Stimulated activated effector memory CD8-positive, alpha-beta T cell treated with anti-CD3 and anti-CD28 coated beads, Interleukin-12 subunit alpha, Interleukin-12 subunit beta, amount 100 ng/mL, for 72 hours (primary cell): ENCODE data around the gene HAUS3.

Source experiments
- ATAC-seq: fragments of 150-1000 bp; cut with Tn5 transposase; 2 replicates; pipeline ENCODE4 v1.10.0; 2021
- DNase-seq, 2 donors: peaks; one replicate each; pipeline ENCODE4 v3.0.0; 2021 to 2022; ENCODE audit warnings: low spot score in 2 of 2
- H3K27ac Mint-ChIP-seq: one replicate; pipeline ENCODE4 v1.8.0; 2022; ENCODE audit warnings: mild to moderate bottlenecking, mixed read lengths
- H3K36me3 Mint-ChIP-seq: one replicate; pipeline ENCODE4 v1.8.0; 2022; ENCODE audit warnings: mild to moderate bottlenecking, mixed read lengths
- H3K4me1 Mint-ChIP-seq: one replicate; pipeline ENCODE4 v1.8.0; 2022; ENCODE audit warnings: mixed read lengths
- H3K4me3 Mint-ChIP-seq: one replicate; pipeline ENCODE4 v1.8.0; 2022; ENCODE audit warnings: mild to moderate bottlenecking, mixed read lengths
- H3K9me3 Mint-ChIP-seq: one replicate; pipeline ENCODE4 v1.8.0; 2022; ENCODE audit warnings: mixed read lengths

The HAUS3 gene

GRCh38 chr4:2251795-2252529 lies 10.0 kb upstream of the HAUS3 start:
- peak overlapping the region; percentile 69 for H3K27ac Mint-ChIP-seq
- H3K9me3 Mint-ChIP-seq = no peaks in the 10 kb centered on the region
- DNase-seq (no peak), ATAC-seq (no peak)
- H3K4me1 Mint-ChIP-seq = peaks cover 8% of the 10 kb centered on the region
- H3K36me3 Mint-ChIP-seq = peaks cover 15% of the 10 kb centered on the region
- no peak overlapping the region for H3K4me3 Mint-ChIP-seq

DNA sequence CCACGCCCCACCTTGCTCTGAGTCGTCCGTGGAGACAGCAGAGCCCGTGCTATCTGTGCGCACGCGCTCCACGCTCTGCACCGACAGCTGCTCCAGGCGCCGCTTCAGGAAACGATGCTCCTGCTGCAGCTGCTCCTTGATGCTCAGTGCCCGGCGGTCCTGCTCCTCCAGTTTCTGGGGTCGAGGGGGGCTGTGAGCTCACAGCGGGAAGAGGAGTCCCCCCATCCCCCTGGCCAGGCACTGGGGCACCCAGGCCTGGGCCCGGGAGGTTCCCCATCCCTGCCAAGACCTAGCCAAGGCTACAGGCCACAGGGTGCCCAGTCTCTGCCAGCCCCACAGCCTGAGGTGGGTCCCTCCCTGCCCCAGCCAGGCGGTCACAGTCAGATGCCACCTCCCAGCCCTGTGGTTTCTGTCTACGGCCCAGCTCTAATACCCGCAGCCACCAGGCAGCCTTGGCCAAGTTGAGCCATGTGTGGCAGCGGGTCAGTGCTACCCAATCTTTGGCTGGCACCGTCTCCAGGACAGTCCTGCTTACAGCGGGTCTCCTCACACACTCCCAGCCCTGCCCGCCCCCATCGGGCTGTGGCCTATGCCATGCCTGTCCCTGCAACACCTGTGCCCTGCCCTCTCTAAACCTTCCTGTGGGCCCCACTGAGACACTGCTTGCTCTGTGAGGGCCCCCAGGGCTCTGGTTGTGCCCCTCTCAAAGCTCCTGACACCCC lies 9.3 kb upstream of the HAUS3 start:
- Mint-ChIP-seq H3K4me3 (no peak overlapping the region), H3K36me3 (peaks cover 15% of the 10 kb centered on the region), H3K27ac (peak overlapping the region; percentile 69), H3K9me3 (no peaks in the 10 kb centered on the region), H3K4me1 (peaks cover 5% of the 10 kb centered on the region)
- ATAC-seq (no peak), DNase-seq (no peak)

DNA sequence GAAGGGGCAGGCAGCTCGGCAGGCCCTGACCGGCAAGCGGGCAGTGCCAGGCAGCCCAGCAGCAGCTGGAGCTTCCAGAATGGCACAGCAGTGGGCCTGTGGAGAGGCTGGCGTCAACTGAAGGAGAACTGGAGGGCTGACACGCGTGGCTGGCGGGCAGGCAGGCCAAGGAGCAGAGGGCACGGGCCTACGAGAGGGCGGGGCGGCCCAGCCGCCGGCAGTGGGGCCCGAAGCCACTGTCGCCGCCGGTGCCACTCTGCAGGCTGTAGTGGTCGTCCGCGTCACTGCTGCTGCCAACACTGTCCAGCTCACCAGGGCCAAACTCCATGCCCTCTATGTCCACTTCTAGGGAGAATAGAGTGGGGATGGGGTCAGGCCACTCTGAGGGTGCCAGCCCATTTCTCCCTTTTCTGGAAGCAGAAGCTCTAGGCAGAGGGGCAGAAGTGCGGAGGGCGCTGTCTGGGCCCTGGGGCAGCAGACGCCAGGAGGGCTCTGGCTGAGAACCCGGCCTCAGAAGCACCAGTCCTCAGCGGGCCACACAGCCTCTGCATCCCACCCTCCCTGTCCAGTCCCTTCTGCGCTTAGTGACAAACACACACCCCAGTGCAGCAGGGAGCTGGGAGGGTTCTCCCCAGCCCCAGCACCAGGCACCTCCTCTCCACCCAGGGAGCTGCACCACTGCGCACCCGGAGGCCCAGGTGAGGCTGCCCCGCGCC lies 8.6 kb upstream of the HAUS3 start:
- DNase-seq = peak in 1 of 2 donors; percentile 47
- H3K4me3 Mint-ChIP-seq = no peak overlapping the region
- no peak overlapping the region for H3K27ac Mint-ChIP-seq
- H3K36me3 Mint-ChIP-seq = peaks cover 15% of the 10 kb centered on the region
- no peaks in the 10 kb centered on the region for H3K9me3 Mint-ChIP-seq
- ATAC-seq = no peak
- peaks cover 8% of the 10 kb centered on the region for H3K4me1 Mint-ChIP-seq

GRCh38 chr4:2249526-2250356 lies 7.8 kb upstream of the HAUS3 start:
- H3K9me3 Mint-ChIP-seq = no peaks in the 10 kb centered on the region
- ATAC-seq (no peak), DNase-seq (no peak)
- no peak overlapping the region for H3K4me3 Mint-ChIP-seq
- H3K36me3 Mint-ChIP-seq = peaks cover 14% of the 10 kb centered on the region
- peaks cover 15% of the 10 kb centered on the region for H3K4me1 Mint-ChIP-seq
- peak overlapping the region; percentile 26 for H3K27ac Mint-ChIP-seq

GRCh38 chr4:2248821-2249261 lies 6.9 kb upstream of the HAUS3 start:
- Mint-ChIP-seq H3K4me3 (no peak overlapping the region), H3K9me3 (no peaks in the 10 kb centered on the region)
- ATAC-seq = no peak

GRCh38 chr4:2248044-2248780 lies 6.3 kb upstream of the HAUS3 start:
- DNase-seq = peak in 1 of 2 donors; percentile 46

More at GRCh38 chr4:2248821-2249261, 6.9 kb upstream of the HAUS3 start:
- H3K27ac Mint-ChIP-seq = peak overlapping the region; percentile 26
- H3K4me1 Mint-ChIP-seq = peaks cover 19% of the 10 kb centered on the region
- peak in 1 of 2 donors; percentile 47 for DNase-seq
- H3K36me3 Mint-ChIP-seq = peaks cover 6% of the 10 kb centered on the region

DNA sequence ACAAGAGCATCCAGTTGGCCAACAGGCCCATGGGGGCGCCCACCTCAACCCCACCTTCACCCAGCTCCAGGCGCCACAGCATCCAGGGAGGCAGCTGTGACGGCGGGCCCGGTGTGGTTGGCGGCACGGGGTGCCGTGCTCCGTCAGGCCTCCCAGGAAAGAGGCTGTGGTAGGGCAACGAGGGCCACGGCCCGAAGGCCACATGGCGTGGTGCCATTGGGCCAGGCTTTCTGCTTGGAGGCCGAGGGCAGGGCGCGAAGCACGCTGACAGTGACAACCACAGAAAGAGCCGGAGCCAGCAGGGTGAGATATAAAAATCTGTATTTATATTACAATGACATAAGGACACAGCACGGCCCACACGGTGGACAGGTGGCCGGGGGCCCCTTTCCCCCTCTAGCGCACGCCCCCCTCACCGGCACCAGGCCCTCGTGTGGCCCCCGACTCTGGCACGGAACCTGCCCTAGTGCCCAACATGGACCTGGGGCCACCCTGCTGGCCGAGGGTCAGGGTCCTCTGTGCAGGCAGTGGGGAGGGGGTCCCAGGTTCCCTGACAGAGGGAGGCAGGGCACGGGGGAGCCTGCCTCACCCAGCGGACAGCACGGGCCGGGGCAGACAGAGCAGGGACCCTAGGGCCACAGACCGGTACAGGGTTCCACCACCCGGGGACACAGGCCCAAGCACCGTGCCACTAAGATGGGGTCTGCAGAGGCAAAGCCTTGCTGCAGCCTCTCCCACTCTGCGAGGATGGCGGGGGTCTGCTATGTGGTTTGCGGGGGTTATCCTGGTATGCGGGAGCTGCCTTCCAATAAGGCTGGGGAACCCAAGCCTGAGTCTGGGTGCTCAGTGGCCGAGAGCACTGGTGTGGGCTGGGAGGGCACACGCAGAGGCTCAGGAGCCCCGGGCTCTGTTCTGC lies 5.5 kb upstream of the HAUS3 start:
- H3K4me3 Mint-ChIP-seq = no peak overlapping the region
- peaks cover 22% of the 10 kb centered on the region for H3K4me1 Mint-ChIP-seq
- DNase-seq (peak; percentile 3 to 45), ATAC-seq (no peak)
- no peak overlapping the region for H3K27ac Mint-ChIP-seq
- no peaks in the 10 kb centered on the region for H3K9me3 Mint-ChIP-seq
- peaks cover 6% of the 10 kb centered on the region for H3K36me3 Mint-ChIP-seq

More at GRCh38 chr4:2248044-2248780, 6.3 kb upstream of the HAUS3 start:
- H3K4me3 Mint-ChIP-seq = no peak overlapping the region
- peak overlapping the region; percentile 26 for H3K27ac Mint-ChIP-seq
- peaks cover 6% of the 10 kb centered on the region for H3K36me3 Mint-ChIP-seq
- peaks cover 25% of the 10 kb centered on the region for H3K4me1 Mint-ChIP-seq
- no peak for ATAC-seq
- H3K9me3 Mint-ChIP-seq = no peaks in the 10 kb centered on the region

DNA sequence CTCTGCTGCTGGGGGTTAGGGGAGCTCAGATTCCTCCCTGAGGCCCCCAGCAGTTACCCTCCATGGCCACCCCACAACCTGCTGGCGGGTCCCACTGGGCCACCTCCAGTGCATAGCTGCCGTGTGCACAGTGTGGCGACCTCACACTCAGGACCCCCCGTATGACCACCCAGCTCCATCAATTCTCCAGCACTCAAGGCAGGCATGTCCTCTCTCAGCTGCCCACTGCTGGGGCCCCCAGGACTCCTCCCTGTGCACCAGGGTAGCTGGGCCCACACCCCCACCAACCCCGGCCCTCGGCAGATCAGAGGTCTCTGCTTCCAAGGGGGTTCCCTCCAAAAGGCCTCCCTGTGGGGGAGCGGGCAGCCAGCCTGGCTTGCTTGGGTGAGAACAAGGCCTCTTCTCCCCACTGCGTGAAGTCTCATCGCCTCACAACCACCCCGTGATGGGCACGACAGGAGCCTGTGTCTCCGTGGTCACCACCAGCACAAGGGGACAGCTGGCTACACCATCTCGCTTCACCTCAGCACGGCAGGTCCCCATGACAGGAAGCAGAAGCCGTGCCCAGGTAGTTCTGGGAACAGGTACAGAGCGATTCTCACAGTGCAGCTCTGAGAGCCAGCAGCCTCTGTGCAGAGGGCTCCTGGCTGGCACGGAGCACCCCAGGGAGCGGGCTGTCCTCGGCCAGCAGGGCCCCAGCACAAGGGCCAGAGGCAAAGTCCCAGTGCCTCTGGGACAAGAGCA lies 4.6 kb upstream of the HAUS3 start:
- Mint-ChIP-seq H3K9me3 (no peaks in the 10 kb centered on the region), H3K4me3 (no peak overlapping the region), H3K36me3 (peaks cover 12% of the 10 kb centered on the region), H3K4me1 (peaks cover 26% of the 10 kb centered on the region), H3K27ac (no peak overlapping the region)
- DNase-seq (peak in 1 of 2 donors; percentile 51), ATAC-seq (no peak)

DNA sequence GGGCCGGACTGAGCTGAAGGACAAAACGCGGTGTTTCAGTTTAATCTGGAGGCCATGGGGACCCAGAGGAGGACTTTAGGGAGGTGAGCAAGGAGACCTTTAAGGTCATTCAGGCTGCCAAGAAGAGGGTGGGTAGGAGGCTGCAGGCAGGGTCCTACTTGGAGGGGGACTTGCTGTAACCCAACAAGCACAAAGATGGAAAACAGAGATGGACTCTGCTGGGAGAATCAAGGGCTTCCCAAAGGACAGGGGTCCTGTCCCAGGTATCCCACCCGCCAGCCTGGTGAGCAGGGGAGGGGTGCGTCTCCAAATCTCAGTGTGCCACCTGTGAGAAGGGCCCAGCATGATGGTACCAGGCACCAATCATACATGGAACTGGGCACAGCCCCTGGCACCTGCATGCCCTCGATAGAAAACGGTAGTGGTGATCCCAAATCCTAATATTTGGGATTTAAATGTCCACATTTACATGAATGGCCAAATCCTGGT lies 3.9 kb upstream of the HAUS3 start:
- H3K4me1 Mint-ChIP-seq = peaks cover 28% of the 10 kb centered on the region
- H3K9me3 Mint-ChIP-seq = no peaks in the 10 kb centered on the region
- peaks cover 18% of the 10 kb centered on the region for H3K36me3 Mint-ChIP-seq
- DNase-seq (peak in 1 of 2 donors; percentile 47), ATAC-seq (no peak)
- H3K27ac Mint-ChIP-seq = peak overlapping the region; percentile 86
- H3K4me3 Mint-ChIP-seq = no peak overlapping the region

GRCh38 chr4:2245057-2245786 lies 3.3 kb upstream of the HAUS3 start:
- Mint-ChIP-seq H3K4me3 (no peak overlapping the region), H3K27ac (peak overlapping the region; percentile 86), H3K4me1 (peaks cover 34% of the 10 kb centered on the region), H3K36me3 (peaks cover 22% of the 10 kb centered on the region), H3K9me3 (no peaks in the 10 kb centered on the region)
- ATAC-seq = no peak
- DNase-seq = no peak

- H3K27ac Mint-ChIP-seq = peak overlapping the region; percentile 57
- peaks cover 46% of the 10 kb centered on the region for H3K4me1 Mint-ChIP-seq
- DNase-seq = peak; percentile 2 to 60
- no peak for ATAC-seq
- H3K9me3 Mint-ChIP-seq = no peaks in the 10 kb centered on the region
- peaks cover 30% of the 10 kb centered on the region for H3K36me3 Mint-ChIP-seq
- no peak overlapping the region for H3K4me3 Mint-ChIP-seq
Measured at GRCh38 chr4:2243681-2244380, 1.9 kb upstream of the HAUS3 start.

- Mint-ChIP-seq H3K36me3 (peaks cover 59% of the 10 kb centered on the region), H3K9me3 (no peaks in the 10 kb centered on the region), H3K27ac (peak overlapping the region; percentile 90), H3K4me3 (peak overlapping the region; percentile 88), H3K4me1 (peaks cover 64% of the 10 kb centered on the region)
- no peak for DNase-seq
- no peak for ATAC-seq
Measured at GRCh38 chr4:2241003-2241402, 918 bp downstream of the HAUS3 start.
